GM12874 (cell line): Measurements from ENCODE around the gene ANK3.

Experiments used
- TF ChIP-seq, protein P1 (sequence below): IDR thresholded peaks from 2 replicates; pipeline ENCODE4 v1.5.1; 2011; ENCODE audit warnings: low read depth, mild to moderate bottlenecking, control low read depth, low read length, moderate library complexity; ENCODE audit not compliant: insufficient read depth

The ANK3 gene

DNA sequence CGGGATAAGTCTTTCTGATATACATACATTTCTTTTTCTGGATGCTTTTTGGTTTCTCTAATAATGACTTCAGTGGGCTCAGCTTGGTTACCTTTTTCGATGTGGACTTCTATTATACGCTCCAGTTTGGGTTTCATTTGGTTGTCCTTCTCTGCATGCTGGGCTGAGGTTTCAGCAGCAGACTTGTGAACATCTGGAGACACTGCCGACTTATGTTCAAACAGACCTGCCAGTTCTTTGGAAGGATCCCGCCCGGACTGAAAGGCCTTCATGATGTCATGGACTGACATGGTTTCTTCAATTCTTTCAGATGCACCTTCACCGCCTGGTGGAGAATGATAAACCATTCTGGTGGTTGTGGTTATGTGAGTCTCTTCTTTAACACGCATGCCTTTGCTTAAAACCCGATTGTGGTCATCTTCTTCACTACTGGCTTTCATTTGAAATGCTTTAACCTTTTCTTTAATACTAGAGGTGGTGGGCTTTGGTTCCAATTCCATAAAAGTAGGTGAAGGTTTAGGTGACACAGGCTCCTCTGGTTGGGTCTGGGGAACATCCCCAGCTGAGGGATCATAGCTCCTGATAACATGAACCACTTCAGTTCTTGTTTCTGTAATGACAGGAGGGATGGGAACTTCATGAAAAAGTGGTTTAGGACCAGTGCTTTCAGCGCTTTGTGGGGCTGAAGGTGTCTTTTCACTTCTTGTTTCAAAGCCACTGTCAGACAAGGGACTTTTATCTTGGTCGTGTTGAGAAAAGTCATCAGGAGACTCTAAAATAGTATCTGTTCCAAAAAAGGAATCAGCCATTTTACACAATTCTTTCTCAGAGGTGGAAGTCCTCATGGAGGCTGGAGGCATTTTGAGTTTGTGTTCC lies 315.7 kb downstream of the ANK3 start:
- TF ChIP-seq, protein P1, sequence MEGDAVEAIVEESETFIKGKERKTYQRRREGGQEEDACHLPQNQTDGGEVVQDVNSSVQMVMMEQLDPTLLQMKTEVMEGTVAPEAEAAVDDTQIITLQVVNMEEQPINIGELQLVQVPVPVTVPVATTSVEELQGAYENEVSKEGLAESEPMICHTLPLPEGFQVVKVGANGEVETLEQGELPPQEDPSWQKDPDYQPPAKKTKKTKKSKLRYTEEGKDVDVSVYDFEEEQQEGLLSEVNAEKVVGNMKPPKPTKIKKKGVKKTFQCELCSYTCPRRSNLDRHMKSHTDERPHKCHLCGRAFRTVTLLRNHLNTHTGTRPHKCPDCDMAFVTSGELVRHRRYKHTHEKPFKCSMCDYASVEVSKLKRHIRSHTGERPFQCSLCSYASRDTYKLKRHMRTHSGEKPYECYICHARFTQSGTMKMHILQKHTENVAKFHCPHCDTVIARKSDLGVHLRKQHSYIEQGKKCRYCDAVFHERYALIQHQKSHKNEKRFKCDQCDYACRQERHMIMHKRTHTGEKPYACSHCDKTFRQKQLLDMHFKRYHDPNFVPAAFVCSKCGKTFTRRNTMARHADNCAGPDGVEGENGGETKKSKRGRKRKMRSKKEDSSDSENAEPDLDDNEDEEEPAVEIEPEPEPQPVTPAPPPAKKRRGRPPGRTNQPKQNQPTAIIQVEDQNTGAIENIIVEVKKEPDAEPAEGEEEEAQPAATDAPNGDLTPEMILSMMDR = no peak

DNA sequence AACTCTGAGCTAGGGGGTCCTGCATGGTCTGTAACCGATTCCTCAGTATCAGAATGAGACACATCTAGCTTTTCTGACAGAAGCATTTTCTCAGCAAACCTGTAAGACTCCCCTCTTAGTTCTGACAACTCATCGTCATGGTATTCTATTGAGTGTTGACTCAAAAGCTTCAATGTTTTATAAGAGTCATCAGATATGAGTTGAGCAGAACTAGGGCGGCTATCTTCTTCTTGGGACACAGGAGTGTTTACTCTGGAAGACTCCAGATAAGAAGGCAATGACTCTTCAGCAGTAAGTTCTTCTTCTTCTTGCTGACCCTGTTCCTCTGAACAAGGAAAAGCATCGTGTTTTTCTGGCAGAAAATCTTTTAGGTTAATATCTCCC lies 316.3 kb downstream of the ANK3 start:
- TF ChIP-seq, protein P1 = no peak

DNA sequence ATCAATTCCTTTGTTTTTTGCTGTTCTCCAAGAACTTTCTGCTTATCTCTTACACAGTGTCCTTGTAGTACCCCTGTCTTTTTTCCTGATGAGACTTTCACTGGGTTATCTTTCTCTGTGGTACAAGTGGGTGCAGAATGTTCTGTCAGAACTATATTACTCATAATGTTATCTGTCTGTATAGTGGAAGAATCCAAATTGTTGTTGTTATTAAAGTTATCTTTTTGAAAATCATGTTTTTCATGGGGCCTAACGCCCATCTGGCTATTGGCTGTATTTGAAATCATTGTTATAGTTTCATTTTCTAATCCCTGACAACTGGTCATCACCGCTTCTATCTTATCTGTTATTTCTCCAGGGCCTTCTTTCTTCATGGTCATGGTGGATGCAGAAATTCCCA lies 320.4 kb downstream of the ANK3 start:
- TF ChIP-seq, protein P1 = no peak

DNA sequence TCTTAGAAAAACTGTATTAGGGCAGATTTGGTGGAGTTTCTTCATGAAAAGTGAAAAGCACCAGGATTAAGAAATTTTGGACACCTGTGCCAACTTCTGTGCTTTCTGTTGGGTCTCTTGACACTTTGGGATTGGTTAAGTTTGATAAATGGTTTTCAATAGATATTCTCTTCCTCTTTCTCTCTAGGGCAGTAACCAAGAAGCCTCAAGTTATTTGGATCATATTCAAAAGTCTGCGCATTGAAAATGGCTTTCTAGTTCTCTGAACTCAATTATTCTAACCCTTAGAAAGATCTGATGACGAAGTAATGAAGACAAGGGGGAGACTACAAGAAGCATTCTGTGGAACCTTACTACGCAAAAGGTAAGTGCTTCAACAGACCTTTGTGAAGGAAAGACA lies 339.3 kb downstream of the ANK3 start:
- TF ChIP-seq, protein P1 = no peak

DNA sequence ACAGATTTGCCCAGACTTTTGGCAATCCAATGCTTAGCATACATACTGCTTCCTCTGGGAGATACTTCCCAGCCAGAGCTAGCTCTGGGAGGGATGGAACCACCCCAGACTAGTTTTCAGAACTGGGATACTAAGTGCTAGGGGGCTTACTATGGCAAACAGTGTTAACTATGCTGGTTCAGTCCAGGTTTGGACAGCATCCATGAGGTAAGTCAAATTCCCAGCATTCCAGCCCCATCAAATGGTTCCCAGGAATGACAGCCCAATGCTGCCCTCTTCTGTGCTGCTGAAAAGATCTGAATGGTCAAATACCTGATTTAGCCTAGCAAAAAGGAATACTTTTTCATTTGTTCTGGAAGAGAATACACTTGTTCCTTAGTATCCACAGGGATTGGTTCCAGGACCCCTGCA lies 341.6 kb downstream of the ANK3 start:
- TF ChIP-seq, protein P1 = no peak

DNA sequence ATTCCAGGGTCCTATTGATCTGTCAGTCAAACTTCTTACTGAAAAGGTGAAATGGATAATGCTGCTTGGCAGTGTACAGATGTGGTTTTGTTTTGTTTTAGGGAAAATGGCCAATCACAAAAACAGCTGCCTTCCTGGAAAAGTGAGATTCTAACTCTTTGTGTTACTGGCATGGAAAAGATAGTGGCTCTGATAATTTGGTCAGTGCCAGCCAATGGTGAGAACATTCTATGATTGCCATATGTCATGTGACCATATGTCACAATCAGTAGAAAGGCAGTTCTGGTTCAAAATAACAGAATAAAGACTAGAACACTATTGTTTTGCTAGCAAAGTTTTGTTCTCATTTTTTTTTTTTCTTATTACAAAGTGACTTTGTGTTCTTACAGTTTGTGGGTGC lies 344.1 kb downstream of the ANK3 start:
- TF ChIP-seq, protein P1 = no peak

DNA sequence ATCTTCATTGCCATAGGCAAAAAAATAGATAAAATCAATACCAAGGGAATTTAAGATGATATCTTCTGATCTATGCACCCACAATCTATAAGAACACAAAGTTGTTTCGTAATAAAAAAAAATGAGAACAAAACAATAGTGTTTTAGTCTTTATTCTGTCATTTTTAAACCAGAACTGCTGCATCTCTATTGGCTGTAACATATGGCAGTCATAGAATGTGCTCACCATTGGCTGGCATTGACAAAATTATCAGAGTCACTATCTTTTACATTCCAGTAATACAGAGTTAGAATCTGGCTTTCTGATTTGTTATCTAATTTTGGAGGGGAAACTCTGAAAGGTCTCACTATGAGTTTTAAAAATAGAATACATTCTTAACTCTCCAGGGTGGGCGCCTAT lies 344.7 kb downstream of the ANK3 start:
- TF ChIP-seq, protein P1 = no peak
